ENCODE results near the gene CEP68. TPM values are rescaled to one million over a fixed set of nuclear protein-coding genes. Genes with fewer than 3 reads are reported as not detected.
A peak's percentile ranks its signal among the peaks of the same experiment; 100 is the strongest.
"Not testable (repeated sequence)": the region's sequence is repeated elsewhere in the genome, so short reads cannot be mapped to it uniquely, and the experiment has no call there.

CEP68 gene
- total RNA-seq, 1 donor from 2014 or later = 16.4 TPM

DNA sequence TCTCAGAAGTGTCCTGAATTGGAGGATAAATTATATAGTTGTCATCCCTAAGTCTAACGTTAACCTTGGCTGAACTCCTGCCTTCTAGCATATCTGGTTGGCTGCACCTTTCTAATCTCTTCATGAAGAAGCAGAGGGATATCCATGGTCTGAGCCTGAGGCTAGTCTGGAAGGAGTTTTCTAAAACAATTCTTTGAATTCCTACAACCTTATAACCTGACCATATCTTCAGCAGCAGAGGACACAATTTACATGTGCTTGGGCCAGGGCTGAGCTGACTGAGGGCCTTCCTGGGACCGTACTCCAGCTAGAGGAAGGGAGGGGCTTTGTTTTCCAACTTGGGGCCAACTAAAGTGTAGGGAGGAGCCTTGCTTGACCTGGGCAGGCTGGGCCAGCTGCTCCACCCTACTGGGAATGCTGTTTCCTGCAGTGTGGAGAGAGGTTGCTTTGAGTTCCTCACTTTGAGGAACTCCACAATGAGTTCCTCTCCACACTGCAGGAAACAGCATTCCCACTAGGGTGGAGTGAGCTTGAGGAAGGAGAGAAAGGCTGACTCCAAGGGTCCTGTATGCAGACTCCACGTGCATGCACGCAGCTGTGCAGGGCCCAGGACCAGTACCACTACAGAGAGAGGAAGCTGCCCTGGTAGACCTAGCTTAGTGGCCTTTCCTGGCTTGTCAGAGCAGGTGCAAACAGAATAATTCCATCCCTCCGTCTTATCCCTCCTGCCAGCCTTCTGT lies 19.6 kb downstream of the CEP68 start:
- no peak for DNase-seq (ENCODE audit: low read depth, low spot score)

DNA sequence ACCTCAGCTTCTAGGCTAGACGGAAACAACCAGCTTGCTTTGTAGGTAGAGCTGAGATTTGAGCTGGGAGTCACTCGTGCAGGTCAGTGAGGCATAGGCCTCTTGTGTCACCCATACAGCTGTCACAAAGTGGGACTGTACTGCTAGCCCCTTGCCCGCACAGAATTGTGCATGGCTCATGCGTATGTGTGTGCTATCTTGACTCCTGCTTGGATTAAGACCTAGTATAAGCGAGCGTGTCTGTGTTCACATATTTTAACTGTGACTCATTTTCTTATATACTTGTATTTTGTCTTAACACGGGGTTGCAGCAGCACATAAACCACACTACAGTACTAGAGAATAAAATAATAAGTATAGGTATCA lies 20.1 kb downstream of the CEP68 start:
- DNase-seq (ENCODE audit: low read depth, low spot score) = no peak

DNA sequence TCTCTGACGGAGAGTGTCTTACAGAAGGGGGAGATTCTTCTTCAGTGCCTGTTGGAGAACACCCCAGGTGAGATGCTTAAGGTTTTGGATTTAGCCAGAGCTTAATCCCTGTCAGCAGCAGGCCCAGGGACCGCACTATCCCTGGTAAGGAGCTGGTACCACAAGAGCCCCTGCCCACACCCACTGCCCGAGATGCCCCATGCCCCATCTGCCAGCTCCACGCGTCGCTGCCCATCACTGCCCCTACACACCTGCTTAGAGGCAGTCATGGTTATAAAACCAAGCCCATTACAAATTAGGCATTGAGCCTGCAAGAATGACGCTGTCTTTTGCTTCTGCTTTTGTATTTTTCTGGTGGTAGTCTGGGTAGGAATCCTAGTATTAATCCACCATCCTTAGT lies 21.7 kb downstream of the CEP68 start:
- no peak for DNase-seq (ENCODE audit: low read depth, low spot score)

DNA sequence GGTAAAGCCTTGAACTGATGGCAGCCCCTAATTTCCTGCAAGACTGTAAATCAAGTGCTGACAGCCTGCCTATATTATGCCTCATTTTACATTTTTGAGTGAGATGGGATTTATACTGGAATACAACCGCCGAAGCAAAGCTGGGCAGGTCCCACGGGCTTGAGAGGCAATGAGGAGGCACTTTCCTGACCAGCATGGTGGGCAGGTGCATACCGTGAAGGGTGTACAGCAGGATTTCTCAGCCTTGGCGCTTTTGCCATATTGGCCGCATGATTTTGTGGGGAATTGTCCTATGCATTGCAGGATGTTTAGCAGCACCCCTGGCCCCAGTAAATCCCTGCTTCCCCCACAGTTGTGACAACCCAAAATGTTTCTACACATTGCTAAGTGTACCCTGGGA lies 22.8 kb downstream of the CEP68 start:
- DNase-seq (ENCODE audit: low read depth, low spot score) = no peak

DNA sequence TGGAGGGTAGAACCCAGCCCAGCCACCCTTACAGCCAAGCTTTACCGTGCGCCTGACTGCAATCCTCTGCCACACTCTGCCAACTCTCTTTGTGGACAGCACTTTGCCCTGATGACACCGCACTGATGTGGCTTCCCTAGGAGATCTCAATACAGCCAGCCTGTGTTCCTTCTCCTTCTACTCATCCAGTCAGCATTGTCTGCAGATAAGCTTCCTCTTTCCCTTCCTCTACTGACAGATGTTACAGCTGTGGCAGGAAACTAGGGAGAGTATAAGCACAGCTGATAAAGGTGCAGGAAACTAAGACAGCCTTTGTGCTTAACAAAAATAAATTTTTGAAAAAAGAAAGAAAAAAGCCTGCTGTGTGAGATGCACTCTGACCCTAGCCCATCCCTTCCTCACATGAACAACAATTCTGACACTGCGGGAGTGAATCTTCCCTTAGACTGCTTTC lies 25.0 kb downstream of the CEP68 start:
- DNase-seq (ENCODE audit: low read depth, low spot score) = peak; percentile 68

DNA sequence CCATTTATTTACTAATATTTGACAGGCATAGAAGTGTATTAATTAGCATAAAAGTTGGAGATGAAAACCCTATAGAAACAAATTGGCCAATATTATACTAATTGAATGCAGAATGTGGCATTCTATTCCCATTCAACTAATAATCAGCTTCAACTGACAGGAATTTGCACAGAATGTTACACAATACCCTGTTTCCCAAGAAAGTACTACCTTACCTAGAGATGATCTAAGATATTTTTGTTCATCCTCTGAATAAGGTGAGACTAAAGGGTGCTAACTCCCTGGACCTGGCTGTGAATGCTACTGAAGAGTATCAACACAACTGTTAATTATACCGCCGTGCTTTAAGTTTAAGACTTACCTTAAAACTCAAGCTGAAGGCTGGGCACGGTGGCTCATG lies 28.9 kb downstream of the CEP68 start:
- no peak for DNase-seq (ENCODE audit: low read depth, low spot score)

DNA sequence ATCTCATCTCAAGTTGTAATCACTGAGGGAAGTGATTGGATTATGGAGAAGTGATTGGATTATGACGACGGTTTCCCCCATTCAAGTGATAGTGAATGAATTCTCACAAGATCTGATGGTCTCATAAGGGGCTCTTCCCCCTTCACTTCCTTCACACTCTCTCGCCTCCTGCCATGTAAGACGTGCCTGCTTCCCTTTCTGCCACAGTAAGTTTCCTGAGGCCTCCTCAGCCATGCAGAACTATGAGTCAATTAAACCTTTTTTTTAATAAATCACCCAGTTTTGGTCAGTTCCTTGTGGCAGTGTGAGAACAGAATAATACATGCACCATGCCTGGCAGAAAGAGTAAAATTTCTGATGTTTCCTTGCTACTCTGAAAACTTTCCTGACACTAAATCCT lies 36.6 kb downstream of the CEP68 start:
- DNase-seq (ENCODE audit: low read depth, low spot score) = no peak

DNA sequence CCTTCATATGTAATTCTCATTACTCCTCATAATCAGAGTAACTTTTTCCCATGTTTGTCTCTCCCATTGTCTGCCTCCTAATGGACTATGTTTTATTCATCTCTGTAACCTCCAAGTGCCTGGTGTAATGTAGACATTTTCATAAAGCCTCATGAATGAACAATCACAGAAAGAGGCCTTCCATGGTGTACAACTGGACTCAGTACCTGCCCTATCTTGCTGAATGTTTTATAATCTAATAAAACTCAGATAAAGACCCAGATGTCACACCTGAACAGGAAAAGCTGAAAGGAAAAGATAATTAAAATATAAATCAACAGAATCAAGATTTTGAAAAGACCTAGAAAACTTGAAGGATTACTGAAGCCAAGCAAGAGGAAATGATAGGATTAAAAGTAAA lies 37.0 kb downstream of the CEP68 start:
- DNase-seq (ENCODE audit: low read depth, low spot score) = no peak

DNA sequence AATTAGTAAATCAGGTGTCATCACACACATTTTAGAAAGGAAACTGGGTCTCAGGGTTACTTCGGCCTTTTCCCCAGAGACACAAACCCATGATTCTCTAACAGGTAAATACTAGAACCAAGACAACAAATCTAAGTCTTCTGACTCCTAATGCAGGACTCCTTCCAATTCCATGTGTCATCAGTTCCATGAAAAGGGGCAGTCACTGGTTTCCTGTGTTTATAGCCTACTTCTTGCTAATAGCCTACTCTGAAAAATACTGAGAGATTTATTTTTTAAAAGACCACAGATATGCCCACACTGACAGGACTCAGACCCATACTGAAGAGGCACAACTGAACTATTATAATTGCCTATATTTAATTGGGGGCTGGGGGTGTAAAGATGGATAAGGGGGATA lies 40.7 kb downstream of the CEP68 start:
- no peak for DNase-seq (ENCODE audit: low read depth, low spot score)

DNA sequence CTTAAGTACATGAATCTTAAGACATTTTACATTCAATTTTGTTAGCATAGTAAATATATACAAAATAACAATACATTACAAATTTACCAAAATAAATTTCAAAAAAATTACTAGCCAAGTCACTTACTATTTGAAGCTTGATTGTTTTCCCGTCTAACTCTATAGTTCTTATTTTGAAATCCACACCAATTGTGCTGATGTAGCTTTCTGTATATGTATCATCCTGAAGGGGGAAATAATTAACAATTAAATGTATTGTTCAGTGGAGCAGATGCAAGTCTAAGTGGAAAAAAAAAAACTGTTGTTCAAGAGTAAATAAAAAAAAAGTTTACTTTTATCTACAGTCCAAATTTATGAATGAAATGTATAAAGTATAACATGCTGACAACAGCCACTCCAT lies 41.6 kb downstream of the CEP68 start:
- no peak for DNase-seq (ENCODE audit: low read depth, low spot score)

DNA sequence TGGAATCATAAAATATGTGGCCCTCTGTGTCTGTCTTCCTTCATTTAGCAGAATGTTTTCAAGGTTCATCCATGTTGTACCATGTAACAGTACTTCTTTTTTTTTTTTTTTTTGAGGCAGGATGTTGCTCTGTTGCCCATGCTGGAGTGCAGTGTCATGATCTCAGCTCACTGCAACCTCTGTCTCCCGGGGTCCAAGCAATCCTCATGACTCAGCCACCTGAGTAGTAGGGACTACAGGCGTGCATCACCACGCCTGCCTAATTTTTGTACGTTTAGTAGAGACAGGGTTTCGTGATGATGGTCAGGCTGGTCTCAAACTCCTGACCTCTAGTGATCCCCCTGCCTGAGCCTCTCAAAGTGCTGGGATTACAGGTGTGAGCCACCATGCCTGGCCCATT lies 42.5 kb downstream of the CEP68 start:
- DNase-seq (ENCODE audit: low read depth, low spot score) = no peak

DNA sequence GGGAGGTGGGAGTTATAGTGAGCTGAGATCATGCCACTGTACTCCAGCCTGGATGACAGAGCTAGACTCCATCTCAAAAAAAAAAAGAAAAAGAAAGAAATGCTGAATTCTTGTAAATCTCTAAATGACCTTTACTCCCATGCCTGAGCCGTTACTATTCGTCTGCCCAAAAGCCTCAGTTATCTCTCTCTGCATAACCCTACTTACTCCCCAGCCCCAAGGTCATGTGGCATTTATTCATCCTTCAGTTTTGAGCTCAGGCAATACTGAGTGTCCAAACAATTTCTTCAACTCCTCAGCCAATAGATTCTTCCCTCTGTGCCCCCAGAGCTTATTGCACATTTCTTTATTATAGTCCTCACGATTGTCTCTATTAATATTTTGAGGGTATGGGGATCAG lies 44.9 kb downstream of the CEP68 start:
- DNase-seq (ENCODE audit: low read depth, low spot score) = no peak

DNA sequence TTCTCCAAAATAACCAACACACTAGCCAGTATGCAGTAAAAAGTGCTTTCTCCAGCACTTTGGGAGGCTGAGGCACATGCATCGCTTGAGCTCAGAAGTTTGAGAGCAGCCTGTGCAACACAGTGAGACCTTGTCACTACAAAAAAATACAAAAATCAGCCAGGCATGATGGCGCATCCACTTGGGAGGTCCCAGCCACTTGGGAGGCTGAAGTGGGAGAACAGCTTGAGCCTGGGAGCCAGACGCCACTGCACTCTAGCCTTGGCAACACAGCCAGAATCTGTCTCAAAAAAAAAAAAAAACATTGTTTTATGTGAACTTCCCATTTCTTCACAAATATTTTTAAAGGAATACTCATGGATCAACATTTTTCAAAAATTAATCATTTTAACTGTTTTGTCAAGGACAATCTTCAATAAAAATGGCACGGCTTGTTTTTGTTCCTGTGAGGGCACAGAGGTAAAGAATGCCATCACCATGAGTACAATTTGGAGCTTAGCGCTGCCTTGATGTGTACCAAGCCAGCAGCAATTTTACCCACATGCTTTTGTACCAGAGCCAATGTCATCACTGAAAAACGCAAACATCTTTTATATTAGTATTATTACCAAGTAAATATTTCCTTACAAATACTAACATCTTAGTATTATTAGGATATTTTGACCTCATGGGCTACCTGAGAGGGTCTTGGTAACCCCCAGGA lies 46.9 kb downstream of the CEP68 start:
- no peak for DNase-seq (ENCODE audit: low read depth, low spot score)

DNA sequence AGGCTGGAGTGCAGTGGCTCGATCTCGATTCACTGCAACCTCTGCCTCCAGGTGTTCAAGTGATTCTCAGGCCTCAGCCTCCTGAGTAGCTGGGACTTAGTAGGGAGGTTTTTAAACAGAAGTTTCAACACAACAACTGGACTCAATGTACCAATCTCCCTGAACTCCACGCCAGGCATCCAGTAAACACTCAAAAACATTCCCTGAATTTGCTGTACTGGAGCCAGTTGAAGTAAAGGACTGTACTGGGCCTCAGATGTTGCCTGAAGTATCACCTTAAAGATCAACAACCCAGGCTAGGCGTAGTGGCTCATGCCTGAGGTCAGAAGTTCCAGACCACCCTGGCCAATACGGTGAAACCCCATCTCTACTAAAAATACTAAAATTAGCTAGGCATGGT lies 51.3 kb downstream of the CEP68 start:
- no peak for DNase-seq (ENCODE audit: low read depth, low spot score)

DNA sequence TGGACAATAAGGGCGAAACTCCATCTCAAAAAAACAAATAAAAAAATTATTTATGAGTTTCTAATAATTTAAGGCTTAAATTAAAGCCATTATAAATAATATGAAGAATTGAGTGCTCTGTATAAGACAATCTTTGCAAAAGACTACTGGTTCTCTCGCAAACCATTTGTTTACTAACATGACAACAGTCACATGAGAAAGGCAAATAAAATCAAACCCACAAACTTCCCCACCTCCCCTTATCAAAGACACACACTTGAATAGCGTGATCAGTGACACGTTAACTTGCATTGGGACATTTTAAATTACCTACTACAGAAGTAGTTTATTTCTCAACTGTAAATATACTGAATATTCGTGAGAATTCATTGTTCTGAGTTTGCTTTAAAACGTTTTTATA lies 52.6 kb downstream of the CEP68 start:
- DNase-seq (ENCODE audit: low read depth, low spot score) = no peak

DNA sequence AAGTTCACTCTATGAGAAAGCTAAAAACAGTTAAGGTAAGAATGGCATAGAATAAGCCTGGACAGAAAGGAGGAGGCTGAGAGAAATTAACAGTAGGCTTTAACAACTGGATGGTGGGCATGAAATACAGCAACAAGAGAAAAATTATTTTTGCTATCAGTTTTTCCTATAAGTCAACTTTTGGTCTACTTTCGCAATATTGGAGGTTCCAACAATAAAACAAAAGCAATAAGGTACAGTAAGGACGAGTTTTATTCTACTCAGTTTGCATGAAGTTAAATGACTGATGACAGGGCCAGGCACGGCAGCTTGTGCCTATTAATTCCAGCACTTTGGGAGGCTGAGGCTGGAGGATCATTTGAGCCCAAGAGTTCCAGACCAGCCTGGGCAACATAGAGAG lies 56.4 kb downstream of the CEP68 start:
- no peak for DNase-seq (ENCODE audit: low read depth, low spot score)

DNA sequence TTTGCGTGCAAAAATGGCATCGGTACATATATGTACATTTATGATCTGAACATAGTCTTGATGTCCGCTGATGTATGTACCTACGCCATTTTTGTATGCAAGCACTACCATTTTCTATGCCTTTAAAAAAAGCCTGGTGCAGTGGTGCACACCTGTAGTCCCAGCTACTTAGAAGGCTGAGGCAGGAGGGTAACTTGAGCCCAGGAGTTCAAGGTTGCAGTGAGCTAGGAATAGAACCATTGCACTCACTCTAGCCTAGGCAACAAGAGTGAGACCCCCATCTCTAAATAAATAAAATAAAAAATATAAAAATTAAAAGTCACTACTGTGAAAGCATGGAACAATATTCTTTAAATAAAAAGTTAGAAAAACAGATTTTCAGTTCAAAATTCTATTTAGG lies 57.0 kb downstream of the CEP68 start:
- no peak for DNase-seq (ENCODE audit: low read depth, low spot score)

DNA sequence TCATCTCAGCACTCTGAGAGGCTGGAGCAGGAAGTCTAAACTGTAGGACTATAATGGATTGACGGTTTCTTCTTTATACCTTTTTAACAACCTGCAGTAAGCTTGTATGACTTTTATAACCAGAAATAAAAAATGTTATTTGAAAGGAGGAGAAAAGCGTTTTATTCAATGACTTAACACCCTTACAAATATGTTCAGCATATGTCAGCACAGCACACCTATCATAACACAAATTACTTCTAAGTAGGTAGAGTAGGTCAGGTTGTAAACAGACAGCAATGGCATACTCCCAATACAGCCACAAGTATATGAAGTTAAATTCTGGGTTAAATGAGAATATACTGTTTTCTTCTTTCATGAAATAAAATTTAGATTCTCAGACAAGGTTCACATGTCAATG lies 57.6 kb downstream of the CEP68 start:
- no peak for DNase-seq (ENCODE audit: low read depth, low spot score)

DNA sequence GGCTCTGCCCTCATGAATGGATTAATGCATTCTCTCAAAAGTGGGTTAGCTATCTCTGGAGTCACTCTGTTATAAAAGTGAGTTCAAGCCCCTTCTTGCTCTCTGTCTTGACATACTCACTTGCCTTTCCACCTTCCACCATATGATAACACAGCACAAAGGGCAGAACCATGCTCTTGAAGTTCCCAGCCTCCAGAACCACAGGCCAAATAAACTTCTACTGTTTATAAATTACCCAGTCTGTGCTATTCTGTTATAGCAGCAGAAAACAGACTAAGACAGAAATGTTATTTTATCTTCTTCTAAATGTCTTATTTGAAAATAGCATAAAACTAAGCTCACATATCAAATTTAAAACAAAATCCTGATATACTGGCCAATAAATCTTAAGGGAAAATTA lies 58.7 kb downstream of the CEP68 start:
- DNase-seq (ENCODE audit: low read depth, low spot score) = no peak

DNA sequence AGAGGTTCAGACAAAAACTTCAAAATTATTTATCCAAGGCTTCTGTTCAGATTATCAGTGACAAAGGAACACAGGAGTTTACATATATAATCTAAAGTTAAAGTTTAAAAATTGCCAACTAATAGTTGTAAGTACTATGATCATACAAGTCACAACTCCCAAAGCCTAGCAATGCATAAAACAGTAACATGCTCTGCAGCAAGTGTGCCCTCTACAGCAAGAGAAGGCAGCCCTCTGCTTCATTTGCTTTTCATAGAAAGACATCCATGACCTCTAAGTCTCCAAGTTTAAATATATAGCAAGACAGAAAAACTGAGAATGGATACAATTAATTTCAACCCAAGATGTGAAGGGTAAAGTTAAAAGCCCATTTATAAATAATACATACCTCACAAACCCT lies 60.4 kb downstream of the CEP68 start:
- DNase-seq (ENCODE audit: low read depth, low spot score) = no peak

DNA sequence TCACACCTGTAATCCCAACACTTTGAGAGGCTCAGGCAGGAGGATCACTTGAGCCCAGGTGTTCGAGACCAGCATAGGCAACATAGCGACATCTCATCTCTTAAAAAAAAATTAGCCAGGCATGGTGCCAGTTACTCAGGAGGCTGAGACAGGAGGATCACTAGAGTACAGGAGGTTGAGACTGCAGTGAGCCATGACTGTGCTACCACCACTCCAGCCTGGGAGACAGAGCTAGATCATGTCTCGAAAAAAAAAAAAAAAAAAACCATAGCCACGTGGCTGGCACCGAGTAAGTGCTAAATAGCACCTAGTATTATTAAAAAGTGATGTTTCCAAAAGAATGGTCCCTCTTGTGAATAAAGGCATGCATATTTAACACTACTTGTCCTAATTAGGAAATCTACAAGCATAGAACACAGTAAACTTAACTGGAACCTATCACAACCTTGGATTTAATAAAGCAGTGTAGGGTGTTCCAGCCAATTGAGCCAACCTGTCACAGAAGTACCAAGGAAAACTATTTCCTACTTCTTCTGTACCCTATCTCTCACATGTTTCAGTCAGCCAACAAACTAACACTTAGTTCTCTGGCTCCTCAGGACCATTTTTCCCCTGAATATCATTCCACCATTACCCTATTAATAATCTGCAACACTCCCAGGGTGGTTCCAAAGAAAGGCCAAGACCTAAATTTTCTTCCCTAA lies 64.9 kb downstream of the CEP68 start:
- DNase-seq (ENCODE audit: low read depth, low spot score) = no peak

DNA sequence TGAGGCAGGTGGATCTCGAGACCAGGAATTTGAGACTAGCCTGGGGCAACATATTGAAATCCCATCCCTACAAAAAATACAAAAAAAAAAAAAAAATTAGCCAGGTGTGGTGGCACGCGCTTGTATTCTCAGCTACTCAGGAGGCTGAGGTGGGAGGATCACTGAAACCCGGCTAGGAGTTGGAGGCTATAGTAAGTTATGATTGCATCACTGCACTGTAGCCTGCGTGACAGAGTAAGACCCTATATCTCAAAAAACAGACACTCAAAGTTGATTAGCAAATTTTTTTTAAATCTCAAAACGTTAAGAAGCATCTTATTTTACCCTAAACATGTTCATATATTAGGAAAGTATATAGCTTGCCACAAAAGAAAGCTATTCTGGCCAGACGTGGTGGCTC lies 66.1 kb downstream of the CEP68 start:
- DNase-seq (ENCODE audit: low read depth, low spot score) = no peak

DNA sequence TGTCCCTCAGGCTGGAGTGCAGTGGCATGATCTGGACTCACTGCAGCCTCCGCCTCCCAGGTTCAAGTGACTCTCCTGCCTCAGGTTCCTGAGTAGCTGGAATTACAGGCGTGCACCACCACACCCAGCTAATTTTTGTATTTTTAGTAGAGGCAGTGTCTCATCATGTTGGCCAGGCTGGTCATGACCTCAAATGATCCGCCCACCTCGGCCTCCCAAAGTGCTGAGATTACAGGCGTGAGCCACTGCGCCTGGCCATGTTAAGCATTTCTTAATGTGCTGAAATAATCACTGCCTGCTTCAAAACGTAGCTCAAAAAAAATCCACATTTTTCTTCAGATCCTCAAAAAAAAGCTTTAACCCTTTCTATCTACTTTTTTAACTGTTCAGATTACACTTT lies 69.2 kb downstream of the CEP68 start:
- not testable (repeated sequence) for DNase-seq (ENCODE audit: low read depth, low spot score)
